Stomach (tissue), 9 donors: ENCODE results near the gene HOGA1. TPM values are rescaled to one million over a fixed set of nuclear protein-coding genes. Genes with fewer than 3 reads are reported as not detected.

Experiments
- DNase-seq, 2 donors: peaks; one replicate each; pipeline versions ENCODE4 v3.0.0 to v3.0.0-alpha.2; 2013 to 2019
- H3K27ac ChIP-seq, 5 donors: fragments of 200-600 bp in 4 of 5; sonication (generic) in 4 of 5; one replicate each; pipeline ENCODE4 v1.5.1; 2013 to 2019; ENCODE audit warnings: mild to moderate bottlenecking in 1 of 5, moderate library complexity in 1 of 5
- H3K27me3 ChIP-seq, 3 donors: fragments of 200-600 bp; sonication (generic); one replicate each; pipeline ENCODE4 v1.5.1; 2017 to 2019; ENCODE audit warnings: mixed run types in 1 of 3
- H3K36me3 ChIP-seq, 4 donors: fragments of 200-600 bp; sonication (generic); 1 replicate in 3 of 4; 2 replicates in 1 of 4; pipeline ENCODE4 v1.5.1; 2016 to 2019
- H3K4me1 ChIP-seq, 4 donors: fragments of 200-600 bp; sonication (generic); one replicate each; pipeline ENCODE4 v1.5.1; 2016 to 2019
- H3K4me3 ChIP-seq, 4 donors: fragments of 200-600 bp; sonication (generic) in 3 of 4; one replicate each; pipeline ENCODE4 v1.5.1; 2016 to 2019; ENCODE audit warnings: mild to moderate bottlenecking in 1 of 4
- H3K9me3 ChIP-seq, 4 donors: fragments of 200-600 bp; sonication (generic); one replicate each; pipeline ENCODE4 v1.5.1; 2016 to 2019
- EP300 ChIP-seq: sonication (generic); formaldehyde crosslinking; IDR thresholded peaks from one replicate; pipeline ENCODE4 v1.6.1; 2017; ENCODE audit warnings: antibody characterized with exemption
- POLR2A ChIP-seq, 4 donors: fragments of 450-650 bp; IDR thresholded peaks; one replicate each; pipeline ENCODE4 v1.6.1; 2016; ENCODE audit warnings: antibody characterized with exemption in 4 of 4, control low read depth in 2 of 4, mild to moderate bottlenecking in 1 of 4, moderate library complexity in 1 of 4
- POLR2AphosphoS5 ChIP-seq, 3 donors: sonication (generic); formaldehyde crosslinking; IDR thresholded peaks; one replicate each; pipeline ENCODE4 v1.6.1; 2016; ENCODE audit warnings: antibody characterized with exemption in 3 of 3
- WGBS, 5 donors: extraction: QIAGEN DNeasy Blood & Tissue Kit in 3 of 5; methylation state at CpG; one replicate each; pipeline versions ENCODE4 v1.1.5 to v1.1.7; 2013 to 2018; 5-methylcytosine and 5-hydroxymethylcytosine counted together
- intact Hi-C: fragments of 100-400 bp; cut with DNase I; formaldehyde crosslinking; loops from one replicate; pipeline ENCODE4 v1.15.1; 2023; ENCODE audit warnings: low total_unique reads
- polyA plus RNA-seq, 3 donors: library from polyadenylated mRNA; stranded (reverse); fragments of 200-250 nt; gene quantifications; one replicate each; pipeline ENCODE4 v1.2.3, GENCODE V29; 2013
- total RNA-seq, 5 donors: library from RNA; depleted of rRNA; stranded (reverse); fragments of >200 nt; gene quantifications; one replicate each; pipeline versions ENCODE4 v1.1.0 to v1.2.3, GENCODE V29; 2014 to 2016
- TF ChIP-seq, protein P1 (sequence below), 7 experiments: fragments of 450-650 bp in 4 of 7; fragments of 200-600 bp in 3 of 7; sonication (generic) in 3 of 7; IDR thresholded peaks; one replicate each; pipeline ENCODE4 v1.5.1; 2016 to 2019; ENCODE audit warnings: antibody characterized with exemption in 7 of 7, control low read depth in 2 of 7, mild to moderate bottlenecking in 1 of 7
- donor health status: healthy with polysubstance abuse.
- donor health status: Bipolar disorder and iron deficiency.
- donor health status: healthy.

The HOGA1 gene
- total and polyA plus RNA-seq, 8 donors = 0.38 TPM; not detected in 7

DNA sequence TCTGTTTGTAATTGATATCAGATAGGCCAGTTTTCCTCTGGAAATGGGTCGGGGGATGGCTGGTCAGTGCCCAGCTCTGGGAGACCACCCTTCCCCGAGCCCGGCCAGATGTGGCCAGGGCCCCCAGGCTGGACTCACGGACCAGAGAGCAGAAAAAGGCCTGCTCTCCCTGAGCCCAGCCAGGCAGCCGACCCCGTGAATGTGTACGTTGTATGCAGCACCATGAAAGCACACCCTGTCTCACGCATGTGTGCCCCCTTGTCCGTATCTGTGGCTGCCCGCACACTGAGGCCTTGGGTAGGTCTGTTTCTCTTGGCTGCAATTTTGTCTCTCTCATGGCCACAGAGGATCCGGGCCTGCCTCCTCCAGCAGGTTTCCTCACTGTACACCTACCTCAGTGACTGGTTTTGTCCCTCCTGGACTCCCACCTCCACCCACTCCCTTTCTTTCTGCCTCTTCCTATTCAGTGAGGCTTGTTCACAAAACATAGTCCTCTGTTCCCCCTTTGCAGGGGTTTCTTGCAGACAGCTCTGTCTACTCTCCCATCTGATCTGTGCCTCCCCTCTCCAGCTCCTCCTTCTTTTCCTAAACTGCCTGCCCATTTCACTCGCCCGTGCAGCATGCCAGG, 35.2 kb upstream of the HOGA1 start:
- WGBS, 5 donors = 86 to 93% (median 89%) methylated on average over 13 of the region's 13 CpGs
- intact Hi-C loops = no loop called here
- H3K27ac ChIP-seq = no peak overlapping the region

DNA sequence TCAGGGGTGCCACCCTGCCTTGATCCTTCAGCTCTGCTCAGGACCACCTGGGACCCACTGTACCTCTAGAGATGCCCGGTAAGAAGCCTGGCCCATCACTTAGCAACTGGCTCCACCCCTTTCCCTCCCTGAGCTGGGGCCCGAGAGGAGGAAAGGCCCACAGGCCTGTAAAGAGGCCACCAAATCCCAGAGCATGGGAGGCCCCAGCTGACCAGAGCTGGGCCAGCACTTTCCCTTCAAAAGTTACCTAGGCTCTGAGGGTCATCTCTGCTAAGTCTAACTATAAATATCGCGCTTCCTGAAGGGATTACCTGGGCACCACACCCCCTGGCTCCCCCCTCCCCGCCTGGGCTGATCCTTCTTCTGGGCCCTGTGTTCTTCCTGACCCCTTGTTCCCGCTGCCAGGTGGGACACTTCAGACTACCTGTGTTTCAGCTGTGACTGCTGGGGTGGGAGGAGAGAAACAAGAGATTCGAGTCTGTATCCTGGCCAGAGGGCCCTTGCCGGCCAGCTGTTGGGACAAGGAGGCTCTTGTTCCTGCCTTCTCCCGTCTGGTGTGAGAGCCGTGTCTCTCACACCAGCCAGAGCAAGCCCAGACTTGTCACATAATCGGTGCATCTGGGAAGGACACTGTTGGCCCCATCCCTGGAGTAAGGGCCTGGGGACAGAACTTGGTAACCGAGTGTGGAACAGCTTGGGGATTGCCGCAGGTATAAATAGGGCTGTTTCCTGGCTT, 34.4 kb upstream of the HOGA1 start:
- no peak for TF ChIP-seq POLR2AphosphoS5 (IDR thresholded peaks at IDR 0.05)
- TF ChIP-seq, protein P1, sequence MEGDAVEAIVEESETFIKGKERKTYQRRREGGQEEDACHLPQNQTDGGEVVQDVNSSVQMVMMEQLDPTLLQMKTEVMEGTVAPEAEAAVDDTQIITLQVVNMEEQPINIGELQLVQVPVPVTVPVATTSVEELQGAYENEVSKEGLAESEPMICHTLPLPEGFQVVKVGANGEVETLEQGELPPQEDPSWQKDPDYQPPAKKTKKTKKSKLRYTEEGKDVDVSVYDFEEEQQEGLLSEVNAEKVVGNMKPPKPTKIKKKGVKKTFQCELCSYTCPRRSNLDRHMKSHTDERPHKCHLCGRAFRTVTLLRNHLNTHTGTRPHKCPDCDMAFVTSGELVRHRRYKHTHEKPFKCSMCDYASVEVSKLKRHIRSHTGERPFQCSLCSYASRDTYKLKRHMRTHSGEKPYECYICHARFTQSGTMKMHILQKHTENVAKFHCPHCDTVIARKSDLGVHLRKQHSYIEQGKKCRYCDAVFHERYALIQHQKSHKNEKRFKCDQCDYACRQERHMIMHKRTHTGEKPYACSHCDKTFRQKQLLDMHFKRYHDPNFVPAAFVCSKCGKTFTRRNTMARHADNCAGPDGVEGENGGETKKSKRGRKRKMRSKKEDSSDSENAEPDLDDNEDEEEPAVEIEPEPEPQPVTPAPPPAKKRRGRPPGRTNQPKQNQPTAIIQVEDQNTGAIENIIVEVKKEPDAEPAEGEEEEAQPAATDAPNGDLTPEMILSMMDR (IDR thresholded peaks at IDR 0.05) = no peak
- no peak for TF ChIP-seq POLR2A (IDR thresholded peaks at IDR 0.05)
- no peak for TF ChIP-seq EP300
- WGBS, 5 donors = 58 to 64% (median 60%) methylated on average over 10 to 13 of the region's 13 CpGs
- peak overlapping the region in 1 of 5 donors; percentile 11 for H3K27ac ChIP-seq

More for the DNA sequence above, 35.2 kb upstream of the HOGA1 start:
- no peaks in the 10 kb centered on the region for H3K9me3 ChIP-seq
- no peaks in the 10 kb centered on the region for H3K27me3 ChIP-seq
- H3K4me1 ChIP-seq = peaks cover 0 to 20% (median 7%) of the 10 kb centered on the region in 4 donors
- H3K4me3 ChIP-seq = no peak overlapping the region
- DNase-seq = no peak
- TF ChIP-seq POLR2A (IDR thresholded peaks at IDR 0.05) (no peak), EP300 (no peak), POLR2AphosphoS5 (IDR thresholded peaks at IDR 0.05) (no peak)
- TF ChIP-seq, protein P1 (IDR thresholded peaks at IDR 0.05) = no peak
- peaks cover 0 to 4% (median 0%) of the 10 kb centered on the region in 4 donors for H3K36me3 ChIP-seq

DNA sequence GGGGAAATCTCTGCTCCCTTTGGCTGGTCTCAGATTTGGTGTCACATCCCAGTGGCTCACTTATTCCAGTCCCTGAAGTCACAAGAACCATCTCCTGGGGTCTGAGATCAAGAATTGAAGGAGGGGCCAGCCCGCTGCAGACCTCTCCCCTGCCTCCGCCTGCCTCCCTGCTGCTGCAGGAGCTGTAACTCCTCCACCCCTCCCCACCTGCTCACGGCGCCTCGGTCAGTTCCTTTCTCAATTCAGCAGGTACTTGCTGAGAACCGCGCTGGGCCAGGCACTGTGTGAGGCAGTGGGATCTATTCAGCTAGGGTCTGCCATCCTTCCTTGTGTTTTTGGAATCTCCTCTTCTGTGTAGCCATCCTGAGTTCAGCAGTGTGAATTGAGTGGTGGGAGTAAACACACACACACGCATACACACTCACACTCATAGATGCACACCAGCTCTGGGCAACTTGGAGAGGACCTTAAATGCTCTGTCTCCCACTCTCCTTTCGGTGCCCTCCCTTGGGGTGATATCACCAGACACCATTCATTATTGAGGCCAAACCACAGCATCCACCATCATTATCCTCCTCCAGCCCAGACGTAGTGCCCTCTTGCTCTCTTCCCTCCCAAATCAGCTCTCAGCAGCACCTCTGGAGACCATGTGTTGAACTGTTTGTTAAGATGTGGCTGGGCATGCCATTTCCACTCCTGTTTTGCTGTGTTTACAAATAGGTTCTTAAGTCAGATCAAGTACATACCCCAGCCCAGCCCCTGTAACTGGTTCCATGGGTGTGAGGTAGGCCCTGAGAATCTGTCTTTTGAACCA, 33.6 kb upstream of the HOGA1 start:
- TF ChIP-seq EP300 (no peak), POLR2AphosphoS5 (IDR thresholded peaks at IDR 0.05) (no peak), POLR2A (IDR thresholded peaks at IDR 0.05) (no peak)
- TF ChIP-seq, protein P1 (IDR thresholded peaks at IDR 0.05) = no peak
- Histone ChIP-seq H3K27me3 (no peaks in the 10 kb centered on the region), H3K4me3 (no peak overlapping the region), H3K36me3 (peaks cover 0 to 4% (median 0%) of the 10 kb centered on the region in 4 donors), H3K4me1 (peaks cover 0 to 18% (median 7%) of the 10 kb centered on the region in 4 donors), H3K27ac (peak overlapping the region in 1 of 5 donors; percentile 11), H3K9me3 (peaks cover 0 to 8% (median 0%) of the 10 kb centered on the region in 4 donors)
- no peak for DNase-seq
- intact Hi-C loops = loop anchor here (10.0 kb wide), 1 partner anchor 86 kb away; no protein-coding TSS in a partner anchor
- 77 to 90% (median 84%) methylated on average over 10 of the region's 10 CpGs for WGBS, 5 donors

More for the DNA sequence above, 34.4 kb upstream of the HOGA1 start:
- intact Hi-C loops = loop anchor here (10.0 kb wide), 1 partner anchor 85 kb away; no protein-coding TSS in a partner anchor
- no peaks in the 10 kb centered on the region for H3K27me3 ChIP-seq
- peaks cover 0 to 18% (median 7%) of the 10 kb centered on the region in 4 donors for H3K4me1 ChIP-seq
- H3K4me3 ChIP-seq = no peak overlapping the region
- peak in 1 of 2 donors; percentile 51 for DNase-seq
- H3K9me3 ChIP-seq = peaks cover 0 to under 1% (median 0%) of the 10 kb centered on the region in 4 donors
- peaks cover 0 to 4% (median 0%) of the 10 kb centered on the region in 4 donors for H3K36me3 ChIP-seq

- intact Hi-C loops = loop anchor here (10.0 kb wide), 1 partner anchor 86 kb away; no protein-coding TSS in a partner anchor
- TF ChIP-seq POLR2A (IDR thresholded peaks at IDR 0.05) (no peak), EP300 (no peak), POLR2AphosphoS5 (IDR thresholded peaks at IDR 0.05) (no peak)
- TF ChIP-seq, protein P1 (IDR thresholded peaks at IDR 0.05) = no peak
- 76 to 96% (median 87%) methylated on average over 6 of the region's 6 CpGs for WGBS, 5 donors
- peaks cover 0 to 15% (median 0%) of the 10 kb centered on the region in 4 donors for H3K9me3 ChIP-seq
- peaks cover 0 to 18% (median 7%) of the 10 kb centered on the region in 4 donors for H3K4me1 ChIP-seq
- no peak for DNase-seq
- H3K36me3 ChIP-seq = peaks cover 0 to 4% (median 0%) of the 10 kb centered on the region in 4 donors
- no peak overlapping the region for H3K27ac ChIP-seq
- no peaks in the 10 kb centered on the region for H3K27me3 ChIP-seq
- no peak overlapping the region for H3K4me3 ChIP-seq
Measured at GRCh38 chr10:97551271-97551670, 32.9 kb upstream of the HOGA1 start.
